Activated CD4-positive, alpha-beta T cell treated with anti-CD3 and anti-CD28 coated beads, Interleukin-2, amount 50 U/mL, for 1 hour (primary cell): Measurements from ENCODE around the gene BHLHE23.

Experiments used
- DNase-seq: peaks from one replicate; pipeline ENCODE4 v3.0.0-alpha.2; 2020

Gene BHLHE23

GRCh38 chr20:62958388-62959100 lies 48.2 kb downstream of the BHLHE23 start:
- DNase-seq: no peak

DNA sequence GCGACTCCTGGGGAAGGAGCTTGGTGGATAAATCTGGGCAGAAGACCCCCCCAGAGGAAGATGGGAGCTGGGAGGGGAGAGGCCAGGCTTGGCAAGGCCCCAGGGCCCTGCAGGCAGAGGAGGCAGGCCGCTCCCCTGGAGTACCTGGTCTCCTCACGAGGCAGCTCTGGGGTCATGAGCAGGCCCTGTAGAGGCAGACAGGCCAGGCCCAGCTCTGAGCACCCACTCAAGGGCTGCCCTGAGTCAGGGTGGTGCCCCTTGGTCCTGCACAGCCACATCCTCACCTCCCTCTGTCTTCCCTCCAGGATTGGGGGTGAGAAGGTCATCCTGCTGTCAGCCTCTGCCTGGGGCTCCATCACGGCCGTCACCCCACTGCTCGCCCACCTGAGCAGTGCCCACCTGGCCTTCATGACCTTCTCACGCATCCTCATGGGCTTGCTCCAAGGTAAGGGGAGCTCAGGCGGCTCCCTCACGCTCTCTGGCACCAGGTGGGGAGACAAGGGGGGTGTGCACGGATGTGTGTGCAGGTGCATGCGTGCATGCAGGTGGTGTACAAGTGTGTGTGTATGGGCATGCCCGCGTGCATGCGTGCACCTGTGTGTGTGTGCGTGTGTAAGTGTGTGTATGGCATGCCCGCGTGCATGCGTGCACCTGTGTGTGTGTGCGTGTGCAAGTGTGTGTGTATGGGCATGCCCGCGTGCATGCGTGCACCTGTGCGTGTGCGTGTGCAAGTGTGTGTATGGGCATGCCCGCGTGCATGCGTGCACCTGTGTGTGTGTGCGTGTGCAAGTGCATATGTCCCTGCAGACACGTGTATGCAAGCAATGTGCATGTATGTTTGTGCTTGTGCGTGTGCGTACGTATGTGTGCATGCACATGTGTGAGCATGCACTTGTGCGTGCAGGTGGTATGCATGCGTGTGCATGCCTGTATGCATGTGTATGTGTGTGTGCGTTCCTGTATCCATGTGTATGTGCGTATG lies 49.3 kb downstream of the BHLHE23 start:
- DNase-seq: no peak

DNA sequence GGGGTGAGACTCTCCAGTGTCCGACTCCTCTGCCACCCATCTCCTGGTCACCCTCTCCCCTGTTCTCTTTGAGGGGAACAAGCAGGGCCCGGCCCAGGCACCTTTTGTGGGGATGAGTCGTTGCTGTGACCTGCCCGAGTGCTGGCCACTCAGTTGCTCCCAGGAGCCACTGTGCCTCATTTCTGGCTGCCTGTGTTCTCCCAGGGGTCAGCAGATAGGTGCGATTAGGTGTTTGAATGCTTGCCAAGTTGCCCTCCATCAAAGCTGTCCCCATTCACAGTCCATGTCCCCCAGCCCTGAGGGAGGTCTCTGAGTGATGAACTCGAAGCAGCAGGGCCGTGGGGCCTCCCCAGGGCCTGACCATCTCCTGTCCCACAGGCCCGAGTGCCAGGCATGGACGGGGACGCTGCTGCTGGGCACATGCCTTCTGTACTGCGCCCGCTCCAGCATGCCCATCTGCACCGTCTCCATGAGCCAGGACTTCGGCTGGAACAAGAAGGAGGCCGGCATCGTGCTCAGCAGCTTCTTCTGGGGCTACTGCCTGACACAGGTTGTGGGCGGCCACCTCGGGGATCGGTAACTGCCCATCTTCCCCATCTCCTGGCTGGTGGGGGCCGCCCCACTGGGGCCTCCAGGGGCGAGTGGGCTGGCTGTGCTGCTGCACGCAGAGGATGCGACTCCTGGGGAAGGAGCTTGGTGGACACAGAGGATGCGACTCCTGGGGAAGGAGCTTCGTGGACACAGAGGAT lies 50.2 kb downstream of the BHLHE23 start:
- no peak for DNase-seq
